Vagina (tissue), 2 donors: Measurements from ENCODE around the gene RNF5.

Source experiments
- POLR2A ChIP-seq, 2 donors: fragments of 450-650 bp; IDR thresholded peaks; one replicate each; pipeline ENCODE4 v1.6.1; 2017; ENCODE audit warnings: antibody characterized with exemption in 2 of 2, mild to moderate bottlenecking in 2 of 2, moderate library complexity in 2 of 2
- TF ChIP-seq, protein P1 (sequence below), 3 experiments: fragments of 450-650 bp in 2 of 3; fragments of 200-600 bp in 1 of 3; sonication (generic) in 1 of 3; IDR thresholded peaks; one replicate each; pipeline ENCODE4 v1.5.1; 2017 to 2019; ENCODE audit warnings: antibody characterized with exemption in 3 of 3, mild to moderate bottlenecking in 2 of 3, moderate library complexity in 2 of 3

DNA sequence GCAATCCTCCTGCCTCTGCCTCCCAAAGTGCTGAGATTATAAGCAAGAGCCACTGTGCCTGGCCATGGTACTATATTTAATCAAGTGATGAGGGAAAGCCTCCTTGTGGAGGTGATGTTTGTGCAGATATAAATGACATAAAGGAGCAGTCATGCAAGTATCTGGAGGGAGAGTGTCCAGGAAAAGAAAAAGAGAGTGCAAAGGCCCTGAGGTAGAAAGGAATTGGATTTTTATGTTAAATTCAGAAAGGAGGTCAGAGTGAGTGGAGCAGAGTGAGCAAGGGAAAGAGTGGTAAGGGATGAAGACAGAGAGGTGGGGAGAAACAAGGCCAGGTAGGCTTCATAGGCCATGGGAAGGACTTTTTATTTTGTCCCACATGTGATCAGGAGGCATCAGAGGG lies 40.8 kb upstream of the RNF5 start:
- TF ChIP-seq, protein P1, sequence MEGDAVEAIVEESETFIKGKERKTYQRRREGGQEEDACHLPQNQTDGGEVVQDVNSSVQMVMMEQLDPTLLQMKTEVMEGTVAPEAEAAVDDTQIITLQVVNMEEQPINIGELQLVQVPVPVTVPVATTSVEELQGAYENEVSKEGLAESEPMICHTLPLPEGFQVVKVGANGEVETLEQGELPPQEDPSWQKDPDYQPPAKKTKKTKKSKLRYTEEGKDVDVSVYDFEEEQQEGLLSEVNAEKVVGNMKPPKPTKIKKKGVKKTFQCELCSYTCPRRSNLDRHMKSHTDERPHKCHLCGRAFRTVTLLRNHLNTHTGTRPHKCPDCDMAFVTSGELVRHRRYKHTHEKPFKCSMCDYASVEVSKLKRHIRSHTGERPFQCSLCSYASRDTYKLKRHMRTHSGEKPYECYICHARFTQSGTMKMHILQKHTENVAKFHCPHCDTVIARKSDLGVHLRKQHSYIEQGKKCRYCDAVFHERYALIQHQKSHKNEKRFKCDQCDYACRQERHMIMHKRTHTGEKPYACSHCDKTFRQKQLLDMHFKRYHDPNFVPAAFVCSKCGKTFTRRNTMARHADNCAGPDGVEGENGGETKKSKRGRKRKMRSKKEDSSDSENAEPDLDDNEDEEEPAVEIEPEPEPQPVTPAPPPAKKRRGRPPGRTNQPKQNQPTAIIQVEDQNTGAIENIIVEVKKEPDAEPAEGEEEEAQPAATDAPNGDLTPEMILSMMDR (IDR thresholded peaks at IDR 0.05): no peak
- no peak for TF ChIP-seq POLR2A (IDR thresholded peaks at IDR 0.05)
